GM12875 (cell line): ENCODE measurements around the gene ABCG2.
A peak's percentile ranks its signal among the peaks of the same experiment; 100 is the strongest.
"Not testable (repeated sequence)": the region's sequence is repeated elsewhere in the genome, so short reads cannot be mapped to it uniquely, and the experiment has no call there.

ENCODE experiments used
- H3K4me3 ChIP-seq: one replicate; pipeline ENCODE4 v1.5.1; 2011; ENCODE audit warnings: low read depth, low read length, control low read depth
- TF ChIP-seq, protein P1 (sequence below): IDR thresholded peaks from 2 replicates; pipeline ENCODE4 v1.5.1; 2011; ENCODE audit warnings: low read depth, mild to moderate bottlenecking, control low read depth, inconsistent platforms, low read length, moderate library complexity, borderline replicate concordance; ENCODE audit not compliant: insufficient read depth

ABCG2 gene

DNA sequence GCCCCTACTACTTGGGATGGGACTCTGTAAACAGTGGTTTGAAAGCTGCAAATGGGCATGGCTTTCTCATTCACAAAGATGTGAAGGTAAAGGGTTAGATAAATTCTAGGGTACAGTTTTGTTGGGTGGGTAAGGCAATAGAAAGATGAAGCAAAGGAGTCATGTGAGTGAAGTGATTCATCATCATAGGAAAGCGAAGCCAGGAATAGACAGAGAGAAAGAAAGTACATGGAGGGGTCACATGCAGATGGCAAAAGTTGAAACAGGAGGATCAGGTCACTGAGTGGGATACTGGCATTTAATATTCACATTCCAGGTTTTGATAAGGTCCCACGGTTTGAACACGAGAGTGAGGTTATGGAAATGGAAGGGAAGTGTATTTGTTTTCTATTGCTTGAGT, 8.2 kb upstream of the ABCG2 start:
- TF ChIP-seq, protein P1, sequence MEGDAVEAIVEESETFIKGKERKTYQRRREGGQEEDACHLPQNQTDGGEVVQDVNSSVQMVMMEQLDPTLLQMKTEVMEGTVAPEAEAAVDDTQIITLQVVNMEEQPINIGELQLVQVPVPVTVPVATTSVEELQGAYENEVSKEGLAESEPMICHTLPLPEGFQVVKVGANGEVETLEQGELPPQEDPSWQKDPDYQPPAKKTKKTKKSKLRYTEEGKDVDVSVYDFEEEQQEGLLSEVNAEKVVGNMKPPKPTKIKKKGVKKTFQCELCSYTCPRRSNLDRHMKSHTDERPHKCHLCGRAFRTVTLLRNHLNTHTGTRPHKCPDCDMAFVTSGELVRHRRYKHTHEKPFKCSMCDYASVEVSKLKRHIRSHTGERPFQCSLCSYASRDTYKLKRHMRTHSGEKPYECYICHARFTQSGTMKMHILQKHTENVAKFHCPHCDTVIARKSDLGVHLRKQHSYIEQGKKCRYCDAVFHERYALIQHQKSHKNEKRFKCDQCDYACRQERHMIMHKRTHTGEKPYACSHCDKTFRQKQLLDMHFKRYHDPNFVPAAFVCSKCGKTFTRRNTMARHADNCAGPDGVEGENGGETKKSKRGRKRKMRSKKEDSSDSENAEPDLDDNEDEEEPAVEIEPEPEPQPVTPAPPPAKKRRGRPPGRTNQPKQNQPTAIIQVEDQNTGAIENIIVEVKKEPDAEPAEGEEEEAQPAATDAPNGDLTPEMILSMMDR = no peak
- H3K4me3 ChIP-seq = no peak overlapping the region

DNA sequence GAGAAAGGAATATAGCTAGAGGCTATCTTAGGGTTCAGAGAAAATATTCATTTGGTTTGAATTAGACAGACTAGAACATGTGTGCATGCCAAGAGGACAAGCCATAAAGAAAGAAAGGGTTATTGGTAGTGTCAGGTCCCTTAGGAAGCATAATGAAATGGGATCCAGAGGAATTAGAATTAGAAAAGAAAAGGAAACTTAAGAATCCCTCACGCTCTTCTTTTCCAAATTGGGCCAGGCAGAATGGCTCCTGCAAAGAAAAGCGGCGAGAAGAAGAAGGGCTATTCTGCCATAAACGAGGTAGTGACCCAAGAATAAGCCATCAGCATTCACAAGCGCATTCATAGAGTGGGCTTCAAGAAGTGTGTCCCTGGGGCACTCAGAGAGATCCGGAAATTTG, 4.9 kb upstream of the ABCG2 start:
- no peak overlapping the region for H3K4me3 ChIP-seq
- TF ChIP-seq, protein P1 = no peak

DNA sequence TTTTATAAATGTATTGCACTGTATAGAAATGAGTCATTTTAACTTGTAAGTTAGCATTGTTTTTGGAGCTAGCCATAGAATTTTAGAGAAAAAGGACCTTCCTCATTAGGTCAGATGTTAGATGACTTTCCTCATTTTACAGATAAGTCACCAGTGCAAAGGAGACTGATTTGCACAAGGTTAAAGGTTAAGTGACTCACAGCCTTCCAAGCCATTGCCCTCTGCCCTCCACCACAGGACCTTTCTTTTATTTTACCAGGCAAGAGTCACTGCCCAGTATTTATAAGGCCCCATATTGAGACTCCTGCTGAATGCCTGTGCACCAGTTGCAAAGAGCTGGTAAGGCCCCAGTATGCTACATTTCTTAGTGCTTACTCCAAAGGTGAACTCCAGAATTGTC, 4.2 kb upstream of the ABCG2 start:
- no peak overlapping the region for H3K4me3 ChIP-seq
- TF ChIP-seq, protein P1 = no peak

DNA sequence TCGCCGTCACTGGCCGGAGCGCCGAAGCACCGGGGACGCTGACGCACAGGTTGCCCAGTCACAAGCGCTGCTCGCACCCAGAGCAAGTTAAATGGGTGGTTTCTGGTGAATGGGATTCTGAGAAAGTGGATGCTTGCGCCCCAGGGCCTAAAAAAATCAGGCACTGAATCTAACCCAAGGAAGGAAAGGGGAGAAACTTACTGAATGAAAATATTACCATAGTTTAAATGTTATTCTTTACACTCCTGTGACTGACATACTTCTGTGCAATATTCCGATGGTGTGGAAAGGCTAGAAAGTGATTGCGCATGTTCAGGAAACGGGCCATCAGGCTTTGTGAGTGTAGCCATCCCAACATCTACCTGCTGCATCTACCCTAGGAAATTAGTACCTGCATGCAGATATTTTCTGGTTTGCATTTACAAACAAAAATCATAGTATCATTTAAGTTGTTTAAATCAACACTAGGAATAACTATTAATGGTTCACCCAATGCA, 838 bp upstream of the ABCG2 start:
- TF ChIP-seq, protein P1 = no peak
- H3K4me3 ChIP-seq = peak overlapping the region; percentile 40

DNA sequence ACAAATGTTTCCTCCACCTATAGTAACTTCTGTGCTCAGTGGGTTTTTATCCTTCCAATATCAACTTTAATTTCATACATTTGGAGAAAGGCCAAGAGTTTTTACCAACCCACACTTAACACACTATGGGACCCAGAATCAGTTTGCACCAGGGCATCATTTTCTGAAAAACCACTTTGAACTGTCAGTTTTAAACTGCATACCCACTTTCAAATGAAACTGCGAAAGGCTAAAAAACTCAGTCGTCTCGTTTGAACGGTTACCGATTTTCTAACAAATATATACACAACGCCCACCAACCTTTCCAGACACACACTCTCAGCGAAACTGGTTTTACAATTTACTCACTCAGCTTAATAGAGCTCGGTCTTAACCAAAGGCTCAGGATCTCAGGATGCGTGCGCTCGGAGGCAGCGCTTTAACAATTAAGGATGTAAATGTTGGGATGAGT, 376 bp downstream of the ABCG2 start:
- TF ChIP-seq, protein P1 = no peak
- H3K4me3 ChIP-seq = no peak overlapping the region

DNA sequence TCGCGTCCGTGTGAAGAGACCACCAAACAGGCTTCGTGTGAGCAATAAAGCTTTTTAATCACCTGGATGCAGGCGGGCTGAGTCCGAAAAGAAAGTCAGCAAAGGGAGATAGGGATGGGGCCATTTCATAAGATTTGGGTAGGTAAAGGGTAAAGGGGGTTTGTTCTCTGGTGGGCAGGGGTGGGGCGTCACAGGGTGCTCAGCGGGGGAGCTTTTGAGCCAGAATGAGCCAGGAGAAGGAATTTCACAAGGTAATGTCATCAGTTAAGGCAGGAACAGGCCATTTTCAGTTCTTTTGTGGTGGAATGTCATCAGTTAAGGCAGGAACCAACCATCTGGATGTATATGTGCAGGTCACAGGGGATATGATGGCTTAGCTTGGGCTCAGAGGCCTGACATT, 6.1 kb downstream of the ABCG2 start:
- not testable (repeated sequence) for H3K4me3 ChIP-seq

DNA sequence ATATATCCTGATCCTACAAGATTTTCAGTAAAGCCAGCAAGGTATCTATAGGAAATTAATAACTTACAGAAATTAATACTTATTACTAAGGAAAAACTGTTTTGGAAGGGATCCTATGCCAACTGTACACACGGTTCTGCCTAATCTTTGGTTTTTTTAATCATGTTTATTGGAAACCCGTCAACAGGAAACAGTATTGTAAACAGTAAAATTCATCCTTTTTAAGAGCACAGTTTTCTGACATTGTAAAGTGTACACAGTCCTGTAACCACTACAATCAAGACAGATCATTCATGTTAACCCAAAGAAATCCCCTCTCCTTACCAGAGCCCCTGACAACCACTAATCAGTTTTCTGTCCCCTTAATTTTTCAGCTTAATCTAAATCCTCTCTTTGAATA, 9.9 kb downstream of the ABCG2 start:
- H3K4me3 ChIP-seq = no peak overlapping the region
- TF ChIP-seq, protein P1 = no peak

DNA sequence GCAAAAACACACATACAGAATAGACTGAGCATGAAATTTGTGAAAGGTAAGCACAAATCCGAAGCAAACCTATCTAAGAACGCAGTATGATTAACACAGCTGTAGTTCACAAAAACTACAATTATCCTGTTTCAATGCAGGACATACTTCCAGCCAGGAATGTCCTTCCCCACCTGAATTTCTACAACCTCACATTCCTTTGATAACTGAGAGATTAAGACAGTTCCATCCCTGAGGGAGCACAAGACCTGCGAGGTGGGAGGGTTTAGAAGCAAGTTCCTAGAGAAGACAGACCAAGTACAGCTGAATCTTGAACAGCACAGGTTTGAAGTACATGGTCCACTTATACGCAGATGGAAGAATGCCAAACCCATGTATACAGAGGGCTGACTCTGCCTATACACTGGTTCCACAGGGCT, 10.6 kb downstream of the ABCG2 start:
- H3K4me3 ChIP-seq = no peak overlapping the region
- TF ChIP-seq, protein P1 = no peak
